Activated CD8-positive, alpha-beta T cell treated with anti-CD3 and anti-CD28 coated beads, Interleukin-2, amount 10 ng/mL, durations not matched to agents 7 days and 5 days (primary cell): ENCODE results near the gene EDN2. TPM values are rescaled to one million over a fixed set of nuclear protein-coding genes. Genes with fewer than 3 reads are reported as not detected.

ENCODE experiments used
- ATAC-seq: fragments of 150-1000 bp; cut with Tn5 transposase; one replicate; pipeline ENCODE4 v1.10.0; 2021; ENCODE audit warnings: moderate library complexity
- CTCF ChIA-PET: fragments of 350-600 bp; sonication (Branson Sonifier 250); formaldehyde crosslinking; loops from one replicate; lab custom pipeline; 2021; ENCODE audit warnings: antibody characterized with exemption; lab: Charles Lee
- POLR2A ChIA-PET: fragments of 350-600 bp; sonication (Branson Sonifier 250); formaldehyde crosslinking; loops from one replicate; lab custom pipeline; 2021; ENCODE audit warnings: antibody characterized with exemption; lab: Charles Lee
- DNase-seq: peaks from one replicate; pipeline ENCODE4 v3.0.0-alpha.2; 2020
- H3K27ac Mint-ChIP-seq: one replicate; pipeline ENCODE4 v1.8.0; 2021; ENCODE audit warnings: mild to moderate bottlenecking, mixed read lengths
- H3K27me3 Mint-ChIP-seq: one replicate; pipeline ENCODE4 v1.8.0; 2021; ENCODE audit warnings: low read depth, mixed read lengths
- H3K36me3 Mint-ChIP-seq: one replicate; pipeline ENCODE4 v1.8.0; 2021; ENCODE audit warnings: low read depth, mixed read lengths
- H3K4me1 Mint-ChIP-seq: one replicate; pipeline ENCODE4 v1.8.0; 2021; ENCODE audit warnings: low read depth, mixed read lengths
- H3K4me3 Mint-ChIP-seq: one replicate; pipeline ENCODE4 v1.8.0; 2021; ENCODE audit warnings: mild to moderate bottlenecking, mixed read lengths
- H3K9me3 Mint-ChIP-seq: one replicate; pipeline ENCODE4 v1.8.0; 2022; ENCODE audit warnings: mixed read lengths; ENCODE audit not compliant: insufficient read depth
- total RNA-seq, 2 experiments: library from RNA; stranded (reverse); gene quantifications; one replicate each; pipeline ENCODE4 v1.2.3, GENCODE V29; 2021

Gene EDN2
- total RNA-seq, 2 experiments from 2014 or later, result not detected

DNA sequence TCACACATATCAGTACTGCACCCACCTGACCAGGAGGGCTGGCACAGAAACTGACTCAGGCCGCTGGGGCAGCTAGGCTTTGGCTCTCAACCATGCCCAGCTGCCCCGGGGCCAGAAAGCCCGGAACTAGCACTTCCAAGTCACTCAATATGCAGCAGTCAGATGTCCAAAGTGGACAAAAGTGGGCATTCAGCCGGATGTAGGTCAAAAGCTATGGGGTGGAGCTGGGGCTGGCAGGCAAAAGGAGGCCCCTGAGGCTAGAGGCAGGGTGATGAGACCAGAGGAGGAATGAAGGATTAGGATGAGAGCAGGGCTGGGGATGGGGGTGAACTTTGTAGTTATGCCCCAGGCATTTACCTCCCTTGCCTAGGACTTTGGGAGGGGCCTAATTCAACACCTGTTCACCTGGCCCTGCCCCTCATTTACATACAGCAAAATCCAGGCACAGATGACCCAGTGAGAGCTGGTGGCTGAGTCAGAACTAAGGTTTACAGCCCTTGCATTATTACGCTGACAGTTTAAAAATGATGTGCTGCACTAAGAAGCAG, 30.7 kb upstream of the EDN2 start:
- no peaks in the 10 kb centered on the region for H3K27me3 Mint-ChIP-seq
- no peak overlapping the region for H3K27ac Mint-ChIP-seq

DNA sequence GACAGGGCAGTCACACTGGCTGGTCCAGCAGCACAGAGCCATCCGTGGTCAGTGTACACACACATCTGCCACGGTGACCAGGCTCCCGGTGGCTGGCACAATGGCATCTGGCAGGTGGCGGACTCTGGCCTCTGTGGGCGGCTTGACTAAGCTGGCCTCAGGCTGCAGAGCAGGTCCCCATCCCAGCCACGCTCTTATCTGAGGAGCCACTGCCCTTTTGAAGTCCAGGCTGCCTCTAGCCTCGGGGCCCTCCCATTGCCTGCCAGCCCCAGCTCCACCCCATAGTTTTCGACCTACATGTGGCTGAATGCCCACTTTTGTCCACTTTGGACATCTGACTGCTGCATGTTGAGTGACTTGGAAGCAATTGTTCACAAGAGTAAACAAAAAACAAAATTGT, 29.9 kb upstream of the EDN2 start:
- no peak for ATAC-seq
- POLR2A ChIA-PET, result no interaction called here

More for the DNA sequence above, 30.7 kb upstream of the EDN2 start:
- ATAC-seq (no peak), DNase-seq (no peak)
- no peaks in the 10 kb centered on the region for H3K4me1 Mint-ChIP-seq
- H3K4me3 Mint-ChIP-seq, result no peak overlapping the region
- ChIA-PET CTCF (interaction anchor here (0.9 to 2.6 kb wide), 10 partner anchors 18 to 659 kb away, joined by 3 to 17 read pairs (median 4); no protein-coding TSS in a partner anchor), POLR2A (no interaction called here)
- peaks cover 4% of the 10 kb centered on the region for H3K36me3 Mint-ChIP-seq
- no peaks in the 10 kb centered on the region for H3K9me3 Mint-ChIP-seq

DNA sequence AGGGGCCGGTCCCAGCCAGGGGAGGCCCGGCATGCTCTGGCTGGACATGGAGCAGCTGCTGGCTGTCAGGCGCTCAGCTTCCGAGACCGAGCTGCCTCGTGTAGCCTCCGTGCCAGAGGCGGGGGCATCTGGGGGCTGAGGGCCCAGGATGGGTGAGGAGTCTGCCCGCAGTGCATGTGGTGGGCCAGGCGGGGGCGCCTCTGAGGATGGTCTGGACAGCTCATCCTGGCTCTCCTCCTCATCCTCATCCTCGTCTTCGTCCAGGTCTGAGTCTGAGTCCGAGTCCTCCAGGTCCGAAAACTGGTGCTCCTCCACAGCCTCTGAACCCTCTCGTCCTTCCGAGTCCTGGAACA, 28.9 kb upstream of the EDN2 start:
- Mint-ChIP-seq H3K4me1 (no peaks in the 10 kb centered on the region), H3K36me3 (peaks cover 4% of the 10 kb centered on the region), H3K27me3 (no peaks in the 10 kb centered on the region), H3K4me3 (no peak overlapping the region), H3K27ac (no peak overlapping the region), H3K9me3 (no peaks in the 10 kb centered on the region)
- POLR2A ChIA-PET, result no interaction called here
- ATAC-seq (no peak), DNase-seq (peak; percentile 27)
- CTCF ChIA-PET, result interaction anchor here (0.8 to 1.1 kb wide), 3 partner anchors 17 to 457 kb away, joined by 3 to 4 read pairs (median 3); no protein-coding TSS in a partner anchor

More for the DNA sequence above, 29.9 kb upstream of the EDN2 start:
- Mint-ChIP-seq H3K9me3 (no peaks in the 10 kb centered on the region), H3K4me1 (no peaks in the 10 kb centered on the region), H3K36me3 (peaks cover 4% of the 10 kb centered on the region), H3K27me3 (no peaks in the 10 kb centered on the region), H3K27ac (no peak overlapping the region), H3K4me3 (no peak overlapping the region)
- CTCF ChIA-PET, result interaction anchor here (0.7 to 2.6 kb wide), 3 partner anchors 351 to 659 kb away, joined by 4 to 17 read pairs (median 4); no protein-coding TSS in a partner anchor
- no peak for DNase-seq

DNA sequence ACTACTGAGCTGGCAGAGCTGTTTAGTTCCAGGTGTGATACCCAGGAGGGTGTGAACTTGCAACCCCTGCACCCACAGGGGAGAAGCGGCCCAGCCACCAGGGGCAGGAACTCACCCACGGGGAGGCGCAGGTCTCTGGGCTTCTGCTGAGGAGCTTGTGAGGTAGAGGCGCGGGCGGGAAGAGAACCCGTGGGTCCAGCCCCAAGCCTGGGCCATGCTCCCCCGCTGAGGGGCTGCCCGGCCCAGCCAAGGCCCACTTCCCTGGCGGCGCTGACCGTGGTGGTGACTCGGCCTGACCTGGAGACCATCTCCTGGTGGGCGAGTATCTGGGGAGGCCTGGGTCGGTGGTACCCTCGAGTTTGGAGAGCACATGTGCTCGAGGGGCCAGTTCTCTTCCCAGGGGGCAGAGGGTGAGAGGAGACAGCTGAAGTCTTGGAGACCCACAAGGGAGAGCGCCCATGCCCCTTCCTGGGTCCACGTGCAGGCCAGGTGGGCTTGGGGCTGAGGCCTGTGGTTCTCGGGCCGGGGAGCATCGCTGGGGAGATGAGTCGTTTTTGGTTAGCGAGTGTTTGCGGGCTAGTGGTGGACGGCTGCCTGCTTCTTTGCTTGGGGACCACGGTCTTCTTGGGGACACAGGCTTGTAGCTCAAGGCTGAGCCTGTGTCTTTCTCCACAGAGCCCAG, 28.4 kb upstream of the EDN2 start:
- CTCF ChIA-PET, result interaction anchor here (0.8 to 1.1 kb wide), 3 partner anchors 16 to 458 kb away, joined by 3 to 4 read pairs (median 3); no protein-coding TSS in a partner anchor
- no peaks in the 10 kb centered on the region for H3K27me3 Mint-ChIP-seq
- no peak overlapping the region for H3K27ac Mint-ChIP-seq
- POLR2A ChIA-PET, result no interaction called here
- DNase-seq, result no peak
- peaks cover 4% of the 10 kb centered on the region for H3K36me3 Mint-ChIP-seq
- no peak overlapping the region for H3K4me3 Mint-ChIP-seq
- no peaks in the 10 kb centered on the region for H3K4me1 Mint-ChIP-seq
- no peaks in the 10 kb centered on the region for H3K9me3 Mint-ChIP-seq
- ATAC-seq, result no peak

DNA sequence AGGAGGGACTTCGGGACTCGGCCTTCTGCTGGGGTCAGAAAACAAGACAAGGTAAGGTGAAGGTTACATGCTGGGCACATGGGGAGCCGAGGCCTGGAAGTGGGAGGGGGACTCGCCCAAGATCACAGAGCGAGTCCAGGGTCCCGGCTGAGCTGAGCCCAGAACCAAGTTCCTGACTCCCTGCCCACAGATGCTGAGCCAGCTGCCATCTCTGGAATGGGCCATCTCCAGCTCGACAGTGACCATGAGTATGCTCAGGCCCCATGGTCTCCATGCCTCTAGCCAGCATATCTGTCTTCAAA, 26.7 kb upstream of the EDN2 start:
- no peak overlapping the region for H3K4me3 Mint-ChIP-seq
- no peak for DNase-seq
- no peak for ATAC-seq
- CTCF ChIA-PET, result no interaction called here
- H3K9me3 Mint-ChIP-seq, result no peaks in the 10 kb centered on the region
- H3K4me1 Mint-ChIP-seq, result no peaks in the 10 kb centered on the region
- no peaks in the 10 kb centered on the region for H3K27me3 Mint-ChIP-seq
- H3K27ac Mint-ChIP-seq, result no peak overlapping the region
- POLR2A ChIA-PET, result no interaction called here
- peaks cover 4% of the 10 kb centered on the region for H3K36me3 Mint-ChIP-seq

DNA sequence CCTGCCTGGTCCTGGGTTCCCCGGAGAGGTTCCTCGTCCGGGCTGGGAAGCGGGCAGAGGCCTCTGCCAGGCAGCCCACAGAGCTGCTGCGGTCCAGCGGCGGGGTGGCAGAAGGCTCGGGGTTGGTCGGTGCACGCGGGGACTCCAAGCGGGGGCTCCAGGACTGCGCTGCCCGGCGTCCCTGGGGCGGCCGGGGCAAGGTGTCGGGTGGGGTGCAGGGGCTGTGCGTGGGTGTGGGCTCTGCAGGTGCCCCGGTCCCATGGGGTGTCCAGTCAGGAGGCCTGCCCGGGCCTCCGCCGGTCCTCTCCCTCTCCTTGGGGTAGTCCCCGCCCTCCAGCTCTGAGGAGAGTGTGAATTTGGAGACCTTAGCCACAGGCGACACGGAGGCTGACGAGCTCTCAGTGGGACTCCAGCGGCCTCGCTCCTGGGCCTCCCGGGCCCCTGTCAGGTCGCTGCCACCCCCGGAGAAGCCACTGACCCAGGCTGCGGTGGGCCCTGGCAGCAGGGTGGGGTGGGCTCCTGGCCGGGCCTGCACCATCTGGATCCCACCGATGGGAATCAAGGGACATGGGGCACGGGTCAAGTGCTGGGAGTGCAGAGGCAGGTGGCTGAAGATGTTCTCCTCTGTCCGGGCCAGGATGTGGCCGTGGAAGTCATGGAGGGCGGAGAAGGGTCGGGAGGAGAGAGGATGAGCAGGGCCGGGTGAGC, 26.2 kb upstream of the EDN2 start:
- no peaks in the 10 kb centered on the region for H3K27me3 Mint-ChIP-seq
- no peak for ATAC-seq
- no peaks in the 10 kb centered on the region for H3K9me3 Mint-ChIP-seq
- ChIA-PET POLR2A (no interaction called here), CTCF (no interaction called here)
- no peaks in the 10 kb centered on the region for H3K4me1 Mint-ChIP-seq
- H3K27ac Mint-ChIP-seq, result no peak overlapping the region
- peaks cover 4% of the 10 kb centered on the region for H3K36me3 Mint-ChIP-seq
- no peak overlapping the region for H3K4me3 Mint-ChIP-seq
- no peak for DNase-seq

DNA sequence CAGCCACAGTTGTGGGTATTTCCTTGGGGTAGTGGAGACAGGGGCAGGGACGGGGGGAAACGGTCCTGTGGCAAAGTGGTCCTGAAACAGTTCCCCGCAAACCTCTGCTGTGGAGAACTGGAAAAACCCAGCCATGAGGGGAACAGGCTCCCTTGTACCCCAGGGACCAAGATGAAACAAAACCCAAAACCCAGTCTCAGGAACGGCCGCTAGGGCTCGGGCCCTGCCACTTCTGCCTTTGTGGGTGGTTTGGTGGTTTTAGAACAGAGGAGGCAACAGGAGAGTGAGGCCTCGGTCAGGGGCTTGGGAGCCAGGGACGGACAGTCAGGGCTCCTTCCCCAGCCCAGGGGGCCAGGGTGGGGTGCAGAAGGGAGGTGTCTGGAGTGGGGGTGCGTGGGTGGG, 24.8 kb upstream of the EDN2 start:
- DNase-seq (no peak), ATAC-seq (no peak)
- CTCF ChIA-PET, result no interaction called here
- H3K4me1 Mint-ChIP-seq, result no peaks in the 10 kb centered on the region
- H3K4me3 Mint-ChIP-seq, result no peak overlapping the region
- no peak overlapping the region for H3K27ac Mint-ChIP-seq
- POLR2A ChIA-PET, result no interaction called here
- no peaks in the 10 kb centered on the region for H3K27me3 Mint-ChIP-seq
- peaks cover 4% of the 10 kb centered on the region for H3K36me3 Mint-ChIP-seq
- H3K9me3 Mint-ChIP-seq, result no peaks in the 10 kb centered on the region

DNA sequence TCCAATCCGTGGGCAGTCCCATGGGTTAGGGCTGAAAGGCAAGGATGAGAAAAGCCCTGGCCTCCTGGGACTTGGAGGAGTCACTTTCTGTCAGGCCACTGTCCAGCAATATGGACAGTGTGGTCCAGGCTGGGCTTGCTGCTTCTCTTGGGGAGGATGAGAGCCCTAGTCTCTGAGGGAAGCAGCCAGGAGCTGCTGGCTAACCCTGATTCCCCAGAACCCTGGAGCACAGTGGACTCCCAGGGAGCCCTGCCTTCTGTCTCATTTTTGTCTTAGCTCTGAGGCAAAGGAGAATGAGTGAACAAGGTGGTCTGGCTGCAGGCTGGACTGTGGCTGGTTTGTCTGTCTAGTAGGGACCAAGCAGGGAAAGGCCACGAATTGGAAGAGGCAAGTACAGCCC, 23.8 kb upstream of the EDN2 start:
- DNase-seq, result no peak
- ChIA-PET POLR2A (no interaction called here), CTCF (interaction anchor here (1.5 kb wide), 1 partner anchor 16 kb away, joined by 6 read pairs; no protein-coding TSS in a partner anchor)
- no peaks in the 10 kb centered on the region for H3K27me3 Mint-ChIP-seq
- H3K27ac Mint-ChIP-seq, result no peak overlapping the region
- no peak overlapping the region for H3K4me3 Mint-ChIP-seq
- H3K9me3 Mint-ChIP-seq, result no peaks in the 10 kb centered on the region
- no peaks in the 10 kb centered on the region for H3K4me1 Mint-ChIP-seq
- no peak for ATAC-seq
- H3K36me3 Mint-ChIP-seq, result peaks cover 2% of the 10 kb centered on the region

DNA sequence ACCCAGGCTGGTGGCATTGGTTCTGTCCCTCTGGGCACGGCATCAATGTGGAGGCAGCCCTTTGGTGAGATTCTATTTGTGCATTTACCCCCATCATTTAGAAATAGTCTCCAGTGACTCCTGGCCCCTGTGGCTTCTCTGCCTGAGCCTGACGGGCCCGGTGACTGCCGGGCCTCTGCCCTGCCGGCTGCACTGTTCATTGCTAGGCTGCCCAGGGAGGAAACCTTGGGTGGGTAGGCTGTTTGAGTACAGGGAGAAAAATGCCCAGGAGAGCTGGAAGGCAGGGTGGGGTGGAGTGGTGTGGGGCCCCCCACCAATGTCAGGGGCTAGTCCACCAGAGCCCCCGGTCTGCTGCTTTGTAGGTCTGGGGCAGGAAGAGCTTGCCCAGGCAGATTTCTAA, 23.4 kb upstream of the EDN2 start:
- H3K27me3 Mint-ChIP-seq, result no peaks in the 10 kb centered on the region
- H3K4me1 Mint-ChIP-seq, result no peaks in the 10 kb centered on the region
- H3K9me3 Mint-ChIP-seq, result no peaks in the 10 kb centered on the region
- H3K4me3 Mint-ChIP-seq, result no peak overlapping the region
- CTCF ChIA-PET, result interaction anchor here (1.5 kb wide), 1 partner anchor 15 kb away, joined by 6 read pairs; no protein-coding TSS in a partner anchor
- no peak for DNase-seq
- H3K36me3 Mint-ChIP-seq, result peaks cover 2% of the 10 kb centered on the region
- no peak overlapping the region for H3K27ac Mint-ChIP-seq
- POLR2A ChIA-PET, result no interaction called here
- ATAC-seq, result no peak

DNA sequence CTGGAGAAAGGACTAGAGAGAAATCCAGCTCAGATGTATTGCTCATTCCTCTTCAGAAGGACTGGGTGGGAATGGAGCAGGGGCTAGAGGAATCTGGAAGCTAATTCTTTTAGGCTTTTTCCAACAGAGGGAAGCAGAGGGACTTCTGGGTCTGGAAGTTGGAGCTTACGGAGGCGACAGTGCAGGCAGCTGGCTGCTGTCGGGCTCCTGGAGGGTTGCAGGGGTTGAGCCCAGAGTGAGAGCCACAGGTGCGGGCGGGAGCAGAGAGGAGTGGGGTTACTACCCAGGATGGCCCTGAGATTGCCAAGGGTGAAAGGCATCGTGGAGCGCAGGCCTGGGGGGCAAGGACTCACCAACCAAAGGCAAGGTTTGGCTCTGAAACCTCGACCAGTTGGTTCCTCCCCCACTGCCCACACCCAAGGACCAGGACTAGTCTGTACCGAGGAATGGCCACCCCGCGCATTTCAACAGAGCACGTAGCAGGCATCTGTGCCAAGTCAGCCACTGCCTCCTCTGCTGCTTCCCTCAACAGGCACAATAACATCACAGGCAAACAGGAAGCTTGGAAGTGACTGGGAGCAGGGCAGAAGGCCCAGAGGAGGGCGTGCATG, 22.7 kb upstream of the EDN2 start:
- H3K9me3 Mint-ChIP-seq, result no peaks in the 10 kb centered on the region

DNA sequence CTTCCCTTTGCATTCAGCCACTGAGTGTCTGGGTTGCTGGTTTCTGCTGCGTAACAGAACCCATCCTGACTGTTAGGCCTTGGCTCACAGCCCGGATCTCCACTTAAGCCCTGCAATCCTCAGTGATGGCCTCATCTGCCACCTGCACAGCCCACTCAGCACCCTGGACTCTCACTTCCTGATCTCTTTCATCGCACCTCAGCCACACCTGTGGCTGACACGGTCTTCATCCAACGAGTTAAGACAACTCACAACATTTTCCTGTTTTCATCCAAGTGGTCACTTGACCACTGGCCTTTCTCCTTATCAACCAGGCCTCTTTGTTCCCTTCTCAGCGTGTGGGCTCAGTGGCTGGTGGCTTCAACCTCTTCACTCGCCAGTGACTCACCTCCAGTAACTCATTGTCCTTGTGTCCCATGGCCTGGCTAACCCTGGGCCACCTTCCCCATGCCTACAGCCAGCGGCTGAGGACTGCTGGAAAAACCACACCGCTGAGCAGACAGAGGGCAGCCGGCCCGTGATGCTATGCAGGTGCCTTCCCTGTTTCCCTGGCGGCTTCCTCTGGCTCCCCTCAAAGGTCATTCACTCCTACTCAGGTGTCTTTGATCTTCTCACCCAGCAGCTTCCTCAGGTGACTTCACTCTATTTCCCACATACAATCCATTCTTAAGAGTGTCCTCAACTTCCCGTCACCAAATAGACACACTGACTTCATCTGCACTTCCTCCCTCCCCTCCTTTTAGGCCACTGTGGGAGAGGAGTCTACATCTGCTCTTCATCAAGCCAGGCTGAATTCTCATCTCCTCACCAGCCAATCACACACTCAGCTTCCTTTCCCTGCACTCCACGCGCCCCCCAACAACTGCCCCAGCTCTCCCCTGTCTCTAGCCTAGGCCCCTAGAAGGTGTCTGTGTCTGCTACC, 19.9 kb upstream of the EDN2 start:
- H3K9me3 Mint-ChIP-seq, result no peaks in the 10 kb centered on the region
- ATAC-seq (no peak), DNase-seq (no peak)
- CTCF ChIA-PET, result no interaction called here
- H3K27me3 Mint-ChIP-seq, result no peaks in the 10 kb centered on the region
- no peaks in the 10 kb centered on the region for H3K4me1 Mint-ChIP-seq
- no peak overlapping the region for H3K27ac Mint-ChIP-seq
- H3K36me3 Mint-ChIP-seq, result no peaks in the 10 kb centered on the region
- H3K4me3 Mint-ChIP-seq, result no peak overlapping the region
- POLR2A ChIA-PET, result no interaction called here

More for the DNA sequence above, 22.7 kb upstream of the EDN2 start:
- ChIA-PET CTCF (interaction anchor here (1.5 kb wide), 1 partner anchor 15 kb away, joined by 6 read pairs; no protein-coding TSS in a partner anchor), POLR2A (interaction anchor here (0.6 kb wide), 1 partner anchor 353 kb away, joined by 3 read pairs; no protein-coding TSS in a partner anchor)
- Mint-ChIP-seq H3K4me3 (no peak overlapping the region), H3K4me1 (no peaks in the 10 kb centered on the region), H3K27me3 (no peaks in the 10 kb centered on the region), H3K27ac (no peak overlapping the region), H3K36me3 (peaks cover 2% of the 10 kb centered on the region)
- ATAC-seq, result no peak
- DNase-seq, result no peak
